Spleen (tissue), 7 donors: Measurements from ENCODE around the gene ARL6.

ENCODE experiments used
- POLR2A ChIP-seq, 3 donors: fragments of 450-650 bp; IDR thresholded peaks; one replicate each; pipeline ENCODE4 v1.5.1; 2017; ENCODE audit warnings: antibody characterized with exemption in 3 of 3, mild to moderate bottlenecking in 1 of 3
- POLR2AphosphoS5 ChIP-seq, 3 donors: sonication (generic); formaldehyde crosslinking; IDR thresholded peaks; one replicate each; pipeline ENCODE4 v1.5.1; 2017; ENCODE audit warnings: antibody characterized with exemption in 3 of 3
- TF ChIP-seq, protein P1 (sequence below), 11 experiments: fragments of 200-600 bp in 7 of 11; fragments of 450-650 bp in 4 of 11; sonication (generic) in 4 of 11; IDR thresholded peaks in 8 of 11; conservative IDR thresholded peaks in 3 of 11; 1 replicate in 7 of 11; 2 replicates in 4 of 11; pipeline versions ENCODE4 v1.4.0 to v1.8.0; 2016 to 2021; ENCODE audit warnings: antibody characterized with exemption in 11 of 11, inconsistent platforms in 4 of 11, mild to moderate bottlenecking in 1 of 11
- donor health status: DM: no; HTN: no; CAD: no; lungs with moderate emphysema.
- donor health status: DM: no; HTN: no; CAD: no.
- donor health status: DM: no; HTN: no; CAD: no.

GRCh38 chr3:97830638-97831037 lies 66.1 kb downstream of the ARL6 start:
- TF ChIP-seq, protein P1, sequence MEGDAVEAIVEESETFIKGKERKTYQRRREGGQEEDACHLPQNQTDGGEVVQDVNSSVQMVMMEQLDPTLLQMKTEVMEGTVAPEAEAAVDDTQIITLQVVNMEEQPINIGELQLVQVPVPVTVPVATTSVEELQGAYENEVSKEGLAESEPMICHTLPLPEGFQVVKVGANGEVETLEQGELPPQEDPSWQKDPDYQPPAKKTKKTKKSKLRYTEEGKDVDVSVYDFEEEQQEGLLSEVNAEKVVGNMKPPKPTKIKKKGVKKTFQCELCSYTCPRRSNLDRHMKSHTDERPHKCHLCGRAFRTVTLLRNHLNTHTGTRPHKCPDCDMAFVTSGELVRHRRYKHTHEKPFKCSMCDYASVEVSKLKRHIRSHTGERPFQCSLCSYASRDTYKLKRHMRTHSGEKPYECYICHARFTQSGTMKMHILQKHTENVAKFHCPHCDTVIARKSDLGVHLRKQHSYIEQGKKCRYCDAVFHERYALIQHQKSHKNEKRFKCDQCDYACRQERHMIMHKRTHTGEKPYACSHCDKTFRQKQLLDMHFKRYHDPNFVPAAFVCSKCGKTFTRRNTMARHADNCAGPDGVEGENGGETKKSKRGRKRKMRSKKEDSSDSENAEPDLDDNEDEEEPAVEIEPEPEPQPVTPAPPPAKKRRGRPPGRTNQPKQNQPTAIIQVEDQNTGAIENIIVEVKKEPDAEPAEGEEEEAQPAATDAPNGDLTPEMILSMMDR (IDR thresholded peaks at IDR 0.05 in 8 of 11, conservative IDR thresholded peaks at IDR 0.05 in 3 of 11), result no peak
- TF ChIP-seq POLR2AphosphoS5 (IDR thresholded peaks at IDR 0.05) (no peak), POLR2A (IDR thresholded peaks at IDR 0.05) (no peak)
